ENCODE data around the gene EGR2.

EGR2 gene

DNA sequence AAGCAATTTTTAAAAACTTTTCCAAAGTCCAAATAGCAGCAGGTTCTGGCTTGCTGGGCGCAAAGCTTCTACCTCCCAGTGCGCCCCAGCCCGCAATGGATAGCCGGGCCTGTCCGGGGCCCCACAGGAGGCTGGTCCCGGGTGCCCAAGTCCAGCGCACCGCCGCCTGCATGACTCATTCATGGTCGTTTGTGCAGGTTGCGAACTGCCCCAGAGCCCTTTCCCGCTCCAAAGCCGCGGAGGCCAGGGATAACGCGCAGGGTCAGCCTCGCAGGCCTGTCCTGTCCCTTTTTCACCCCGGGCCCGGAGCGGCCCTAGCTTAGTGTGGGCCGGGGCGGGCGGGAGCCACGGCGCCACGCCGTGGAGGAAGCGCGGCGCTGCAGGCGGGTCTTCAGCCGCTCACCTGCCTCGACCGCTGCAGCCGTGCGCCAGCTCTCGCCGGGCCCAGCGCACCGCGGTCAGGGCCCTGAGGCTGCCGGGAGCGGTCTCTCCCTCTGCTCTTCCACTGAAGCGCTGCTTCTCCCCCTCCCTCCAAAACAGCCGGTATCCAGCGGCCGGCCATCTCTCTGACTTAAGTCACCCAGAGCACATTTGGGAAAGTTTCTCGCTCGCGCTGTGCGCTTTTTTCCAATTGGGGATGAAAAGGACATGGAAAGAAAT, 1.7 kb upstream of the EGR2 start:
- DNase-seq = peak; percentile 57

GRCh38 chr10:62817121-62817765, 1.1 kb upstream of the EGR2 start:
- peak; percentile 40 for DNase-seq

DNA sequence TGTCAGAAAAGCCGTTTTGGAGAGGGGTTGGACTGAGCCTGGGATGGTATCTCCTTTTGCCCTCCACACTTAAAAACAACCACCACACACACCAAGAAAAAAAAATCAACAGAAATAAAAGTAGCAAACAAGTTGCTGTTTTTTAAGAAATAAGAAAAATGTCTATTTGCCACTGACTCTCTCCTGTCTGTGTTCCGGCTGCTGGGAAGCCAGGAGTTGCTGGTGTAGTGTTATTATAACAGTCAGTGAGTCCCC, 163 bp downstream of the EGR2 start:
- DNase-seq = no peak

- peak; percentile 9 for DNase-seq
Measured at GRCh38 chr10:62815381-62816075, 638 bp downstream of the EGR2 start.

- no peak for DNase-seq
Measured at GRCh38 chr10:62814756-62815380, 1.3 kb downstream of the EGR2 start.

- no peak for DNase-seq
Measured at GRCh38 chr10:62813981-62814380, 2.2 kb downstream of the EGR2 start.

DNA sequence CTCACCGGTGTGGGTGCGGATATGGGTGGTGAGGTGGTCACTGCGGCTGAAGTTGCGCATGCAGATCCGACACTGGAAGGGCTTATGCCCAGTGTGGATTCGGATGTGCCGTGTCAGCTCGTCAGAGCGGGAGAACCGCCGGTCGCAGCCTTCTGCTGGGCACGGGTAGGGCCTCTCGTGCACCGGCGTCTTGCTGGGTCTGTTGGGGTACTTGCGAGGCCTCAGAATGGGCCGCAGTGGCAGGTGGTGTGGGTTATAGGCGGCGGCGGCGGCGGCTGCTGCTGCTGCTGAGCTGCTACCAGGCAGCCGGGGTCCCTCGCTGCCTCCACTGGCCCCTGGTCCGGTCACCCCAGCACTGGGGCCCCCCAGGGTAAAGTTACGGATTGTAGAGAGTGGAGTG, 2.7 kb downstream of the EGR2 start:
- no peak for DNase-seq

- no peak for DNase-seq
Measured at GRCh38 chr10:62812672-62813439, 3.3 kb downstream of the EGR2 start.

DNA sequence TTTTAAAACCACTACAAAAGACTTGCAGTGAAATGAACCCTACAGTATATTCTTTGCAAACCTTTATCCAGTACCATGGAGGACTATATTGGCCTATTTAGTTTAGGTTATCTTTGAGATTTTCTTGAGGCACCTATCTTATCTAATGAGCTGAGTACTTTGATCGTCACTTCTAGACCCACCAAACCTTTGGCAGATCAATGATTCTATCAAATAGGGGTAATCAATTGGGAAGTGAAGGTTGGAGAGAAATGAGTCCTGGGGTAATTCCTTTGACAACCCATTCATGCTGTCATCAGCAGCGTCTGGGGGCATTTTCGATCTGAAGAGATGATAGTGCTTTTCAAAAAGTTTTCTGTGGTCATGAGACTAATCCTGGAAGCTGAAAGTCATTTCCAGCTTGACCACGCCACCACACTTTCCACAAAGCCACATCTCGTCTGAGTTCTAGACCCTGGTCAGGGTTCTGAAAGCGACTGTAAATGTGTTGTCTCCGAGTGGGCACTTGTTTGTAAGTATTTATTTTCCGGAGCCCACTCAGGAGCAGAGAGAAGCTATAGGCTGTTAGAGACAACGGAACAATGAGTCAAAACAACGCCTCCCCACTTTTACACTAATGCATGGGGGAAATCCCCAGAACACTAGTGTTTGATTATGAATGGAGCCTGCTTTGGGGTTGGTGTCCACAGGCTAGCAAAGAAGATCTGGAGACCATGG, 4.8 kb downstream of the EGR2 start:
- no peak for DNase-seq

- no peak for DNase-seq
Measured at GRCh38 chr10:62810156-62810902, 5.8 kb downstream of the EGR2 start.

DNA sequence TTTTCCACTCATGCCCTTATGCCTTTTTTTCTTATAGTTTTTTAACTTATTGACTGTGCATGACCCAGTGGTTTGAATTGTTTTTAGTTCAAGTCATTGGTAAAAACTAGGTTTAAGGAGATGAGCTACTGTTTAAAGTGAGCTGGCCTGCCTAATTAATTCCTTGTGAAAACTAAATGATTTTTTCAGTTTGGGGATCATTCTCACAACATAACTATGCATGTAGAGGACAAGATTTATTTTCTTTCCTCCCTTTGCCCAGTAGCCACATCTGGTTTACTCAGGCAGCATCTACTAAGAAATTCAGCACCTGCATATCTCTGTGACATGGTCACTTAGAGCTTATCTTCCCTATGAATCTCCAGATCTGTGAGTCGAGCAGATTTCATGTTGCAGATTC, 9.9 kb downstream of the EGR2 start:
- no peak for DNase-seq

- no peak for DNase-seq
Measured at GRCh38 chr10:62805231-62806099, 10.7 kb downstream of the EGR2 start.

DNA sequence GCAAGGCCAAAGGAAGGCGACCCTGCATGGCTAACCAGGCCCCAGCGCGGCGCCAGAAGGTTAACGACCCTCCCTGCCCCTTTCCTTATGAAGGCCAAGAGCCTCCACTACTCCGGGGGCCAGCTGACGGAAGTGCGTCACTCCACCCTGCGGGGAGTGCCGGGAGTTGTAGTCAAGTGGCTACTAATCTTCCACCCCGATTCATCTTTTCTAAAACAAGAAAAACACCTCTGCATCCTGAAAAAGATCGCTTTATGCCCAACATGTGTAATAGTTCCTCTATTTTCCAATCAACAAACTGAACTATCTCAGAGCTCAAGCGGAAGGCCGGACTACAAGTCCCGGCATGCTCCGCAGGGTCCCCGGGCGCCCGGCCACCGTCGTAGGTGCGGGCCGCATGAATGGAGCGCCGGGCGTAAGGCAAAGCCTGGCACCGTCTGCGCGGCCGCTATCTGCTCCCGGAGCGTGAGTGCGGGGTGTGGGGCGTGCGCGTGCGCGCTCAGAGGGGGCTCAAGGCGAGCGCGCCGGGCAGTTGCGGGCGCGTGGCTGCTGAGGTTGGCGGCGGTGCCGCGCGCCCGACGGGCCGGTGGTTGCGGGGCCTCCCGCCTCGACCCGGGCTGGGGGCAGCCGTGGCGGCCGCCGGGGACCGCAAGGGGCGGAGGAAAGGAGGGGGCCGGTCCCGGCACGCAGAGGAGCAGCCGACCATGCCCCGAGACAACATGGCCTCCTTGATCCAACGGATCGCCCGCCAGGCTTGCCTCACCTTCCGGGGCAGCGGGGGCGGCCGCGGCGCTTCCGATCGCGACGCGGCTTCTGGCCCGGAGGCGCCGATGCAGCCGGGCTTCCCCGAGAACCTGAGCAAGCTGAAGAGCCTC, 11.6 kb downstream of the EGR2 start, which contains the start of gene ADO:
ADO (plus strand) TSS at position 365 of the 875 bp plus-strand sequence; CDS start at position 705, 340 bp downstream.
- peak; percentile 65 for DNase-seq

DNA sequence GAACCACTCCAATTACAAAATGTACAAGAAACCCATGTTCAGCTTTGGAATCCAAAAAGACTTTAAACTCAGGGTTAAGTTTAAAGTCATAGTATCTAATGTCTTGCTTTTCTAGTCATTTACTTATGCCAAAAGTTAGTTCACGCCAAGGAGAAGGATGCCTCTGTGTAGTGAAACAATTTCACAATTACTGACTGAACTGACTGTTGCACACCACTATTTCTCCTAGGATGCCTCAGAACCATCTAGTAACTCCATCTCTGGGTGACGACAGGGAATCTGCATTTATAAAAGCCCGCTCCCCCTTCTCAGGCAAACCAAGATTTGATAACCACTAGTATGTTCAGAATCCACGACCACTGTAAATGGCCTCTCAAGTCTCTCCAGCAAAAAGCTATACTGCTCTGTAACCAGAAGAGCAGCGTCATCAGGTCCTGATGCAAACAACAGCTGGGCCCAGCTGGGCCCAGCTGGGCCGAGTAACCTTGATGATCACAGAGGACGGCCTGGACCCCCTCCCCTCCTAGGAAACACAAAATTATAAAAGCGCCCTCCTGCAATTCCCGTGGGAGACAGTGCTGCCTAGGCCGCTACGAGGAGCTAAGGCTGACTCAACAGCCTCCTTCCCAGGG, 12.3 kb downstream of the EGR2 start:
- no peak for DNase-seq

DNA sequence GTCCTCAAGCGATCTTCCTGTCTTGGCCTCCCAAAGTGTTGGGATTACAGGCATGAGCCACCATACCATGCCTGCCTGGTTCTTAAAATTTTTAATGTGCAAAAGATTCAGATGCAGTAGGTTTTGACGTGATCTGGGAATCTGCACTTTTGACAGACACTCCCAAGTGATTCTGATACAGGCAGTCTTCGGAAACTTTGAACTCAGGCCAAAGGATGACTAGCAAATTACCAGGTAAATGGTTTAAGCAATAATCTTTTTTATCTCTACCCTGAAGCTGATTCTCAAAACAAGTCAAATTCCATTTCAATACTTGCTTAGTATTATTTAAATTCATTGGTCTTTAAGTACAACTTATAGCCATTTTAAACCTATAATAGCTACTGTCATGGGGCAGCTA, 14.3 kb downstream of the EGR2 start:
- no peak for DNase-seq

DNA sequence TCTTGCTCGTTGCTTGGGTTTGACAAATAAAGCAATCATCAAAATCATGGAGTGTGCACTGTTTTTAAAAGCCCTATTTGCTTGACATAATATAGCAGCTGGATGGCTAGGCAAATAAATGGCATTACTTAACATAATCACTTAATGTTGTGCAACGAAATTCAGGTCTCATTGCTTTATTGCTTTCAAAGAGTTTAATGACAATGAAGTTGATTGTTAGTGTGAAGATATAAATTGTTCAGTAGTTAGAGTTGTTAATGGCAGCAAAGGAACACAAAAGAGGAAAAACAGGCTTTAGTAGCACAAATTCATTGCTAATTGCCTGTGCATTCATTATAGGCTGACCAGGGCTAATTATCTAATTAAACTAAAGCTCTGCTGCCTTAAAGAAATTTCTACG, 19.3 kb downstream of the EGR2 start:
- no peak for DNase-seq

- no peak for DNase-seq
Measured at GRCh38 chr10:62795762-62796161, 20.4 kb downstream of the EGR2 start.

DNA sequence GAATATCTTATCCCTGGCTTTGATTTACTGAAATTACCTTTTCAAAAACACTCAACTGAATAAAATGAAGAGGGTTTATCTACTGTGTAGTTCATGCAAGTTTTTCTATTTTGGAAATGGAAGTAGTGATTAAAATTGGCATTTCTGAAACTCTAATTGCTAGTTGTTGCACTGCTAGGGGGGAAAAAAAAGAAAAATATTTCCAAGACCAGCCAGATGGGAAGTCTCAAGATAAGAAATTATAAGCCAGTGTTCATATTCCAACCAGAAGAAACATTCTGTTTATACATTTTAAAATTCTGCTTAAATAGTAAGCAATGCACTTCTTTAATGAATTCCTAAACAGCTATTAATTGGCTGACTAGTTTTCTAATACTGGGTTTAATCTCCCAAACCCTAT, 21.1 kb downstream of the EGR2 start:
- DNase-seq = no peak

GRCh38 chr10:62794306-62794705, 21.9 kb downstream of the EGR2 start:
- no peak for DNase-seq
